ENCODE results near the gene OR2C1.
A peak's percentile ranks its signal among the peaks of the same experiment; 100 is the strongest.

The OR2C1 gene

GRCh38 chr16:3383045-3383448 lies 27.4 kb downstream of the OR2C1 start:
- no peak overlapping the region for H3K4me3 ChIP-seq (ENCODE audit: control insufficient read depth, low read depth, low read length)
- DNase-seq (ENCODE audit: low read depth): no peak
- TF ChIP-seq, protein P1, sequence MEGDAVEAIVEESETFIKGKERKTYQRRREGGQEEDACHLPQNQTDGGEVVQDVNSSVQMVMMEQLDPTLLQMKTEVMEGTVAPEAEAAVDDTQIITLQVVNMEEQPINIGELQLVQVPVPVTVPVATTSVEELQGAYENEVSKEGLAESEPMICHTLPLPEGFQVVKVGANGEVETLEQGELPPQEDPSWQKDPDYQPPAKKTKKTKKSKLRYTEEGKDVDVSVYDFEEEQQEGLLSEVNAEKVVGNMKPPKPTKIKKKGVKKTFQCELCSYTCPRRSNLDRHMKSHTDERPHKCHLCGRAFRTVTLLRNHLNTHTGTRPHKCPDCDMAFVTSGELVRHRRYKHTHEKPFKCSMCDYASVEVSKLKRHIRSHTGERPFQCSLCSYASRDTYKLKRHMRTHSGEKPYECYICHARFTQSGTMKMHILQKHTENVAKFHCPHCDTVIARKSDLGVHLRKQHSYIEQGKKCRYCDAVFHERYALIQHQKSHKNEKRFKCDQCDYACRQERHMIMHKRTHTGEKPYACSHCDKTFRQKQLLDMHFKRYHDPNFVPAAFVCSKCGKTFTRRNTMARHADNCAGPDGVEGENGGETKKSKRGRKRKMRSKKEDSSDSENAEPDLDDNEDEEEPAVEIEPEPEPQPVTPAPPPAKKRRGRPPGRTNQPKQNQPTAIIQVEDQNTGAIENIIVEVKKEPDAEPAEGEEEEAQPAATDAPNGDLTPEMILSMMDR (conservative IDR thresholded peaks at IDR 0.05; ENCODE audit: control insufficient read depth, insufficient read depth, low read depth, low read length): no peak

DNA sequence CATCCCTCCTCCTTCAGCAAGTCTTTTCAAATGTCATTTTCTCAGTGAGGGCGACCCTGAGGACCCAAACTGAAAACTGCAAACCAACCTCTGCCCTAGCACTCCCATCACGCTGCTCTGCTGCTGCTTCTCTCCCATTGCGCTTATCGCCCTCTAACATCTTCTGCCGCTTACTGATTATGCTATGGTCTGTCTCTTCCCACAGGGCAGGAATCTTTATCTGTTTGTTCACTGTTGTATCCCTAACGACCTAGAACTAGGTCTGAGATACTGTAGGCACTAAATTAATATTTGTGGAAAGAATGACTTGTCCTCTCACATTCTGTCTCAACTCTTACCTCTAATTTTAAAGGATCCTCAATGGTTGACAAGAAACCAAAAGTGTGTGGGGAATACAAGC lies 32.6 kb downstream of the OR2C1 start:
- no peak for DNase-seq (ENCODE audit: low read depth)
- no peak overlapping the region for H3K4me3 ChIP-seq (ENCODE audit: control insufficient read depth, low read depth, low read length)
- TF ChIP-seq, protein P1 (conservative IDR thresholded peaks at IDR 0.05; ENCODE audit: control insufficient read depth, insufficient read depth, low read depth, low read length): no peak

- TF ChIP-seq, protein P1 (conservative IDR thresholded peaks at IDR 0.05; ENCODE audit: control insufficient read depth, insufficient read depth, low read depth, low read length): no peak
- no peak overlapping the region for H3K4me3 ChIP-seq (ENCODE audit: control insufficient read depth, low read depth, low read length)
- no peak for DNase-seq (ENCODE audit: low read depth)
Observed at GRCh38 chr16:3389663-3390338, 34.1 kb downstream of the OR2C1 start.

DNA sequence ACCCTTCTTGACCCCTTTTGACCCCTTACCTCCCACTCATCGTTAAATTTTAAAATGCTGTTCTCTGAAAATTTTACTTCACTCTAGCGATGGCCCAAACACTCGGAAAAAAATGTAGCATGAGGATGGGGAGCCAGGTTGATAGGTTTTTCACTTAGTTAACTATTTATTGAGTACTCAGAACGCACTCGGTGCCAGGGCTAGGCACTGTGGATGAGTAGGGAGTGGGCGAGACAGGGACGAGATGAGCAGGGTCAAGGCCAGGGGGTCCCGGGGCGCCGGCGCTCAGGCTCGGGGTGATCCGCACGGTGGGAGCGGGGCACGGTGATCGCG lies 44.7 kb downstream of the OR2C1 start:
- H3K4me3 ChIP-seq (ENCODE audit: control insufficient read depth, low read depth, low read length): peak overlapping the region; percentile 74
- TF ChIP-seq, protein P1 (conservative IDR thresholded peaks at IDR 0.05; ENCODE audit: control insufficient read depth, insufficient read depth, low read depth, low read length): no peak
- no peak for DNase-seq (ENCODE audit: low read depth)

DNA sequence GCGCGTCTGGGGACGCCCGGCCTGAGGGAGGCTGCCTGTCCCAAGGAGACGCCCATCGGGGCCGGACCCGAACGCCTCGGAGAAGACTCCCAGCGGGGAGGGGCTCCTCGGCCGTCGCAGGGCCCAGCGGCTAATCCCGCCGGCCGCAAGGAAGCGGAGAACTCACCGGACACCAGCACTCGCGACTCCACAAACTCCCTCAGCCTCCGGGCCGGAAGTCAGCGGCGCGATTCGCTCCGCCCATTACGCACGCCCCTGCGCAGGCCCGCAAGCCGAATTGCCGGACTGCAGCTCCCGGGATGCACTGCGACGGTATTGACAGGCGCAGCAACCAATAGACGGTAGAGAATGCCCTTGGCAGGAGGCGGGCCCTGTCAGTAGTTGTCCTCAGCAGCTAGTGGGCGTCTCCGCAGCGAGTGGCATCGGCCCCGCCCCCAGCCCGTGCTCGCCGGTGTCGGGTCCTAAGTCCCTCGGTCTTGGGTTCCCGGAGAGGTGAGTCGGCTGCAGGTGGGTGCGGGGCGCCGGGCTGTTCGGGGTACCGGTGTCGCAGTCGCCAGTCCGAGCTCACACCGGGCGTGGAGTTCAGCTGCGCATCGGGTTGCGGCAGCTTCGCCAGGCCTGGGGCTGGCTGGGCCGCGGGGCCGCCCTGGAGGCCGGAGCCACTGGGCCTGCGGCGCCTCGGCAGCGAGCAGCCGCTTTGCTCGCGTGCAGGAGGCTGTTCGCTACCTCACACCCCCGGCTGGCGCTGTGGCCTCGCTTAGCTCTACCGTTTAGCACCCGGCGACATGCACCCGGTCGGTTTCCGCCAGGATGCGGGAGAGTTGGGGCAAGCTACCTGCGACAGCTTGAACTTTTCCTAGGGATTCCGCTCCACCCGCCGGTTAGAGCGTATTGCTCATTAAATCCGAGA lies 45.3 kb downstream of the OR2C1 start, which contains the start of the genes ZNF174 and ZSCAN32:
ZNF174 (plus strand) TSS at position 437 of the 910 bp plus-strand sequence. CDS start 790 bp downstream, outside the sequence.
ZSCAN32 (minus strand) TSS at position 226 of the 910 bp plus-strand sequence. CDS start 3,447 bp downstream, outside the sequence.
- peak; percentile 98 for DNase-seq (ENCODE audit: low read depth)
- TF ChIP-seq, protein P1 (conservative IDR thresholded peaks at IDR 0.05; ENCODE audit: control insufficient read depth, insufficient read depth, low read depth, low read length): no peak
- H3K4me3 ChIP-seq (ENCODE audit: control insufficient read depth, low read depth, low read length): peak within 1 kb of the TSS; percentile 74

DNA sequence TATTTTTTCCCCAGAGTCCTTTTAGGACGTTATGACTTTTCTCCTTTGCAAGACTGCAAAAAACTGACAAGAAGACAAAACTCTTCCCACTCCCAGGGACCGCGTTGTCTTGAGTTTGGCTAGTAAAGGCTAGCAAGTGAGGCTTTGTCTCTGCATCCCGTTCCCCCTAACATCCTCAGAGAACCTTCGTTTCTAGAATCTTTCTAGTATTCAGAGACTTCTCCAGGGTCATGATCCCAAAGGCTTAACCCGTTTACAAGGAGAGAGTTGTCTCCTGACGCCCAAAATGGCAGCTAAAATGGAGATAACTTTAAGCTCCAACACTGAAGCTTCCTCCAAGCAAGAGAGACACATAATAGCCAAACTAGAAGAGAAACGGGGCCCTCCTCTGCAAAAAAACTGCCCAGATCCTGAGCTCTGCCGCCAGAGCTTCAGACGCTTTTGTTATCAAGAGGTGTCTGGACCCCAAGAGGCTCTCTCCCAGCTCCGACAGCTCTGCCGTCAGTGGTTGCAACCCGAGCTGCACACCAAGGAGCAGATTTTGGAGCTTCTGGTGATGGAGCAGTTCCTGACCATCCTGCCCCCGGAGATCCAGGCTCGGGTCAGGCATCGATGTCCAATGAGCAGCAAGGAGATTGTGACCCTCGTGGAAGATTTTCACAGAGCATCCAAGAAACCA lies 46.2 kb downstream of the OR2C1 start:
- TF ChIP-seq, protein P1 (conservative IDR thresholded peaks at IDR 0.05; ENCODE audit: control insufficient read depth, insufficient read depth, low read depth, low read length): no peak
- DNase-seq (ENCODE audit: low read depth): peak; percentile 14
- H3K4me3 ChIP-seq (ENCODE audit: control insufficient read depth, low read depth, low read length): peak overlapping the region; percentile 74
